Retinal pigment epithelial cell (primary cell): ENCODE data around the gene KNCN.

Experiments
- DNase-seq: peaks from one replicate; pipeline ENCODE4 v3.0.0-alpha.2; 2010; ENCODE audit warnings: low read depth
- H3K4me3 ChIP-seq: 2 replicates; pipeline ENCODE4 v1.5.1; 2011; ENCODE audit warnings: mild to moderate bottlenecking, low read length, control low read depth, moderate library complexity
- TF ChIP-seq, protein P1 (sequence below): conservative IDR thresholded peaks from 2 replicates; pipeline ENCODE4 v1.5.1; 2011; ENCODE audit warnings: low read depth, low read length, control low read depth, inconsistent platforms

KNCN gene

DNA sequence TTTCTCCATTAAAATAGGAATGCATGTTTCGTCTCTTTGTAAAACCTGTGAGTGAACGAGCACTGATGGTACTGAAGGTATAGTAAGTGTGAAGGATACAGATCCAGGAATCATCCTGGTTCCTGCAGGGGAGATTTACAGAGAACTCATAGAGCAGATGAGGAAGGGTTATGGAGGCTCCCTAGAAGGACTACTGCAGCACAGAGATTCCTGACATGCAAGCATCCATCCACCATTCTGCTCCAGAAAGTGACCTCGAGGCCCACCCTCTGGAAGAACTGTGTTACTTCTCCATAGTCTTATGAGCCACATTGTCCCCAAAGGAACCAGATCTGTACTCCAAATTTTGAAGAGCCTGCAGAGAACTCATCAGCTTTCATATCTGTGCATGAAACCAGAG is 38.1 kb upstream of the KNCN start:
- DNase-seq, result no peak
- H3K4me3 ChIP-seq, result no peak overlapping the region
- TF ChIP-seq, protein P1, sequence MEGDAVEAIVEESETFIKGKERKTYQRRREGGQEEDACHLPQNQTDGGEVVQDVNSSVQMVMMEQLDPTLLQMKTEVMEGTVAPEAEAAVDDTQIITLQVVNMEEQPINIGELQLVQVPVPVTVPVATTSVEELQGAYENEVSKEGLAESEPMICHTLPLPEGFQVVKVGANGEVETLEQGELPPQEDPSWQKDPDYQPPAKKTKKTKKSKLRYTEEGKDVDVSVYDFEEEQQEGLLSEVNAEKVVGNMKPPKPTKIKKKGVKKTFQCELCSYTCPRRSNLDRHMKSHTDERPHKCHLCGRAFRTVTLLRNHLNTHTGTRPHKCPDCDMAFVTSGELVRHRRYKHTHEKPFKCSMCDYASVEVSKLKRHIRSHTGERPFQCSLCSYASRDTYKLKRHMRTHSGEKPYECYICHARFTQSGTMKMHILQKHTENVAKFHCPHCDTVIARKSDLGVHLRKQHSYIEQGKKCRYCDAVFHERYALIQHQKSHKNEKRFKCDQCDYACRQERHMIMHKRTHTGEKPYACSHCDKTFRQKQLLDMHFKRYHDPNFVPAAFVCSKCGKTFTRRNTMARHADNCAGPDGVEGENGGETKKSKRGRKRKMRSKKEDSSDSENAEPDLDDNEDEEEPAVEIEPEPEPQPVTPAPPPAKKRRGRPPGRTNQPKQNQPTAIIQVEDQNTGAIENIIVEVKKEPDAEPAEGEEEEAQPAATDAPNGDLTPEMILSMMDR, result no peak

DNA sequence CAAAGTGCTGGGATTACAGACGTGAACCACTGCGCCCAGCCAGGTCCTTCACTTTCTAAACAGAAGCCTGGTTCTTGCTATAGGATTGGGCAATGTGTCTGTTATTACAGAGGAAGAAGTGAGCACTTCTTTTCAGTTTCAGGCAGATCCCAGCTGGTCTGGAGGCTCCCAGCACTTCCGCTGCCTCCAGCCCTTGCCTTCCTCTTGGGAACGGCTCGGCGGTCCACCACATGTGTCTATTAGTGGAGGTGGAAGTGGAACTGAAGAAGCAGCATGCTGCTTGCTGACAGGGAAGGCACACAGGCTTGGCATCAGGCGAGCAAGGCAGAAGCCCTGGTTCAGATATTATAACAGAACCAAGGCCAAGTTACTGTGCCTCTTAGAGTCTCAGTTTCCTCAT is 35.6 kb upstream of the KNCN start:
- H3K4me3 ChIP-seq, result no peak overlapping the region
- no peak for DNase-seq
- TF ChIP-seq, protein P1, result no peak

DNA sequence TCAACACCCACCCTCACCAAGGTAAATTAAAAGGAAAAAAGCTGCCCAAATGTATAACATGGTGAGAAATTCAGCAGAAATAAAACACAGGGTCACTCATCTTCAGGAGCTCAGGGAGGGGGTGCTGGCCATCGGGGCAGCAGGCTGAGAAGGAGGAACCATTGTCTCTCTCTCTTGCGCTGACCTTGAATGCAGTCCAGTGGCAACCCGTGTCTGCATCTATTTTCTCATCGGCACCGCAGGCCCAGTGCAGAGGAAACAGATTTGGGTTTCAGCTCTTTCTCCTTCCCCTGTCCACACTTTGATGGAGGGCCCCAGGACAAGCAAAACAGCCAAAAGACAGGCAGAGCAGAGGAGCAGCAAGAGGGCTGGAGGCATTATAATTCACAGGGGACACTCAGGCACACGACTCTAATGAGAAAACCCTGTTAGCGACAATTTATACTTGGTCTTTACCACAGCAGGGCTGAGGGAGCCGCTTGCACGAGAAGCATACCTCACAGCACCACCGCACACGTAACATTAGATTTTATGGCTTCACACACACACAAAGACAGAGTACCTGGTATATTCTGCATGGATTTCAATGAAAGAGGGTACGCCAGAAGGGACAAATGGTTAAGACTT is 34.0 kb upstream of the KNCN start:
- no peak overlapping the region for H3K4me3 ChIP-seq
- TF ChIP-seq, protein P1, result no peak
- no peak for DNase-seq

DNA sequence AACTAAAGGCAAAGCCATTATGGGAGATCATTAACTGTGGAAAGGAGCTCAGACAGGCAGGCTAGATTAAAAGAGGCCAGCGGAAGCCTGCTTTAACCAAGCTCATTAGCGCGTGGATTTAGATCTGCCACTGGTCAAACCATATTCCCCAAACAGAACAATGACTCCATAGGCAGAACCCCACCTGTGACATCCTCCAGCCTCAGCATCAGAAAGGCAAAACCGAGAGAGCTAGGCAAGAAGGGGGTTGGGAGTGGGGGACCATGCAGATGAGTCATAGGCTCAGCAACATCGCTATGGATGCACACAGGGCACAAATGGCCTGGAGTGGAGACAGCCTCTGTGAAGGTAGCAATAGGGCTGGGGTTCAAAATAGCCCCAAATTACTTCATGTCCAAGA is 32.0 kb upstream of the KNCN start:
- DNase-seq, result no peak
- TF ChIP-seq, protein P1, result no peak
- H3K4me3 ChIP-seq, result no peak overlapping the region

DNA sequence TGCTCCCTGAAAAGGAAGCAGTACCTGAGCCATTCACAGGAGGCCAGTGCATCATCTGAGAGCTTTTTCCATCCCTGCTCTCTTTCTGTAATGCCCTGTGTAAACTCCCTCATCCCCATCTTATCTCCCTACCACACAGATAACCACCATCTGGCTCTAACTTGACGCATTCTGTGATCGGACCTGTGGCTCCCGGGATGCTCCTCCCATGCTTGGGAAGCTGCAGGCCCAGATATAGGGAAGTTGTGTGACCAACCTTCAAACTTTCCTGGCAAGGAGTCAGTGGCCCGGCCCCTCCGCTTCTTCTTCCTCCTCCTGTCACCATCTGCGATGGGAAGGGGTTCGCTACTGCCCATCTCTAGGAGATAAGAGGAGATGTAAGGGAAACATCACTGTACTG is 31.5 kb upstream of the KNCN start:
- no peak overlapping the region for H3K4me3 ChIP-seq
- TF ChIP-seq, protein P1, result no peak
- DNase-seq, result no peak

DNA sequence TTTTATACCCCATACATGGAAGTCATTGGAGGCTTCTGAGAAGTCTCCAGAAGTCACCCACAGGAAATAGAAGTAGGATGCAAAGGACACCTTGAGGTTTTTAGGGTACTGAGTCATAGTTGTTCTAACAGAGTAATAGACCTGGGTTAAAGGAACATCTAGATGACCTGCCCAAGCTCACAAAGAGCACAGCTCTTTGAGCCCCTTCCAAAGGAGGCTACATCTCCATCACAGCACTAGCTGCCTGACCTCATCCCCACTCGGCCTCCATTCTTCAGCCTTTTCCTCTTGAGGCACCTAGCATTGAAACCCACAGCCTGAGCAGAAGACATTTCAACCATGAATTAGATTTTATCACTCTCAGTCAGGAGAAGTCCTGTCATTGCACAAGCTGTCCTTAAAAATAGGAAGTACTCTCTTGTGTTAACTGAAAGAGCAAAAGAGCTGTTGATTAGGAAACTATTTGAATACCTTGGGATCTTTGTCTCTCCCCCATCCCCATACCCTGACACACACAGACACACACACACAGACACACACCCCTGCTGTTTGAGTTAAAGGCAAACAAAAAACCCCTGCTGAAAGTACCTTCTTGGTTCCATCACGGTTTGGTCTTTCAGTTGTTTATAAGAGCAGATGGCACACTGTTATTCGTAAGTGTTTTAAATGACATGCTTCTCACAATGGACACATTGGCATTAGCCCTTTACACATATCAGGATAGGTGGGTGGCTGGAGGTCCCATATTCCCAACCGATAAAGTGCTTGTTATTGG is 30.4 kb upstream of the KNCN start:
- TF ChIP-seq, protein P1, result no peak
- H3K4me3 ChIP-seq, result no peak overlapping the region
- no peak for DNase-seq
